Measurements from ENCODE around the gene DMKN.
"Not testable (repeated sequence)": the region's sequence is repeated elsewhere in the genome, so short reads cannot be mapped to it uniquely, and the experiment has no call there.

The DMKN gene

GRCh38 chr19:35493971-35494370 lies 19.5 kb downstream of the DMKN start:
- DNase-seq, result no peak

- DNase-seq, result no peak
These were observed 21.6 kb downstream of the DMKN start for GRCh38 chr19:35491836-35492360.

- DNase-seq, result no peak
These were observed 23.1 kb downstream of the DMKN start, which contains the start of gene KRTDAP for GRCh38 chr19:35490364-35490763. Gene KRTDAP, minus strand, starts transcription at chr19:35490464. Its CDS starts 22 bp downstream, at chr19:35490442.

GRCh38 chr19:35488677-35489076 lies 24.8 kb downstream of the DMKN start:
- DNase-seq, result no peak

GRCh38 chr19:35487656-35488182 lies 25.7 kb downstream of the DMKN start:
- no peak for DNase-seq

- DNase-seq, result no peak
These were observed 27.2 kb downstream of the DMKN start for GRCh38 chr19:35486268-35486708.

- DNase-seq, result no peak
These were observed 29.0 kb downstream of the DMKN start for GRCh38 chr19:35484252-35485036.

GRCh38 chr19:35483089-35483488 lies 30.4 kb downstream of the DMKN start:
- DNase-seq, result no peak

GRCh38 chr19:35478794-35479677 lies 34.4 kb downstream of the DMKN start:
- DNase-seq, result peak; percentile 57

- peak; percentile 5 for DNase-seq
These were observed 37.3 kb downstream of the DMKN start for GRCh38 chr19:35476149-35476548.

- DNase-seq, result not testable (repeated sequence)
These were observed 38.9 kb downstream of the DMKN start for GRCh38 chr19:35474594-35474993.

GRCh38 chr19:35474104-35474503 lies 39.3 kb downstream of the DMKN start:
- no peak for DNase-seq

GRCh38 chr19:35471946-35472345 lies 41.5 kb downstream of the DMKN start:
- no peak for DNase-seq

- DNase-seq, result not testable (repeated sequence)
These were observed 42.4 kb downstream of the DMKN start for GRCh38 chr19:35471075-35471474.

- DNase-seq, result no peak
These were observed 43.3 kb downstream of the DMKN start for GRCh38 chr19:35470128-35470527.

GRCh38 chr19:35468637-35469036 lies 44.8 kb downstream of the DMKN start:
- DNase-seq, result peak; percentile 22

GRCh38 chr19:35466259-35466658 lies 47.2 kb downstream of the DMKN start:
- DNase-seq, result no peak

GRCh38 chr19:35462956-35463355 lies 50.5 kb downstream of the DMKN start:
- not testable (repeated sequence) for DNase-seq

- no peak for DNase-seq
These were observed 50.9 kb downstream of the DMKN start for GRCh38 chr19:35462476-35462953.

GRCh38 chr19:35461788-35462187 lies 51.7 kb downstream of the DMKN start:
- not testable (repeated sequence) for DNase-seq

GRCh38 chr19:35461060-35461459 lies 52.4 kb downstream of the DMKN start:
- no peak for DNase-seq

GRCh38 chr19:35460608-35461007 lies 52.8 kb downstream of the DMKN start:
- DNase-seq, result no peak

All from NCI-H82 (cell line).